GM13977 (cell line): ENCODE results near the gene PXDN.

Experiments
- DNase-seq: peaks from one replicate; pipeline ENCODE4 v3.0.0; 2012; ENCODE audit warnings: low spot score
- in situ Hi-C: fragments of 300-500 bp; cut with MboI; formaldehyde crosslinking; loops from one replicate; pipeline ENCODE4 v1.12.0; 2022; ENCODE audit warnings: low sequenced_read_pairs, low pct_unique_long_range_greater_than_20kb, mixed read lengths, inconsistent platforms; ENCODE audit not compliant: unreplicated experiment
- TF ChIP-seq, protein P1 (sequence below): IDR thresholded peaks from 2 replicates; pipeline ENCODE4 v1.5.1; 2012; ENCODE audit warnings: mild to moderate bottlenecking, control low read depth; ENCODE audit not compliant: insufficient read depth; ENCODE audit errors: extremely low read depth, missing control alignments

PXDN gene

DNA sequence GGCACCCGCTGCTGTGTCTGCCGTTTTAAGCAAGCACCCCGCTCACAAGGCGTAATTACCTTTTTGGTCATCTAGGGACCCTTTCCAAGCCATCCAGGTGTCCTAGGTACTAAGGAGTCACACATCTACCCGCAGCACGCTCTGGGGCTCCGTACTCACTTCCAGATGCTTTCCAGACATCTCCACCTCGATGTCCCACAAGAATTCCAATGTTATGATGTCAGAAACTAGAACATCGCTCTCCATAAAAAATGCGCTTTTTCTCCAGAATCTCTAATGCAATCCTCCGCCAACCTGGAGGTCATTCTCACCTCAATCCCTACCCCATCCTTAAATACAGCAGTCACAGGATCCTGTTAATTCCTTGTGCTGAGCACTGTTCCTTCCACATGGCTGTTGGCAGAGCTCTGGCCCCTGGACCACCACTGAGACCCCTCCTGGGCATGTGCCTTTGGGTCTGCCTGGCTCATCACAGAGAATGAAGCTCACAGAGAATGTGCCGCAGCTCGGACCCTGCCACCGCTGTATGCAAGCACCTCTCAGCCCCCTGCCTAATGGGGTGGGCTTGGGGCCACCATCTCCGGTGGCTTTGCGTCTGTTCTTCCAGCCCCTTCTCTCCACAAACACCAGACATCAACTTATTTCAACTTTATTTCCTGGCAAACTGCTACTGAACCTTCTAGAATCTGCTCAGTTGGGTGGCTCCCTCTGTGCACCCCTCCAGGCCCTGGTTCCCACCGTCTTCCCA lies 4.6 kb upstream of the PXDN start:
- in situ Hi-C loops: no loop called here
- no peak for DNase-seq
- TF ChIP-seq, protein P1, sequence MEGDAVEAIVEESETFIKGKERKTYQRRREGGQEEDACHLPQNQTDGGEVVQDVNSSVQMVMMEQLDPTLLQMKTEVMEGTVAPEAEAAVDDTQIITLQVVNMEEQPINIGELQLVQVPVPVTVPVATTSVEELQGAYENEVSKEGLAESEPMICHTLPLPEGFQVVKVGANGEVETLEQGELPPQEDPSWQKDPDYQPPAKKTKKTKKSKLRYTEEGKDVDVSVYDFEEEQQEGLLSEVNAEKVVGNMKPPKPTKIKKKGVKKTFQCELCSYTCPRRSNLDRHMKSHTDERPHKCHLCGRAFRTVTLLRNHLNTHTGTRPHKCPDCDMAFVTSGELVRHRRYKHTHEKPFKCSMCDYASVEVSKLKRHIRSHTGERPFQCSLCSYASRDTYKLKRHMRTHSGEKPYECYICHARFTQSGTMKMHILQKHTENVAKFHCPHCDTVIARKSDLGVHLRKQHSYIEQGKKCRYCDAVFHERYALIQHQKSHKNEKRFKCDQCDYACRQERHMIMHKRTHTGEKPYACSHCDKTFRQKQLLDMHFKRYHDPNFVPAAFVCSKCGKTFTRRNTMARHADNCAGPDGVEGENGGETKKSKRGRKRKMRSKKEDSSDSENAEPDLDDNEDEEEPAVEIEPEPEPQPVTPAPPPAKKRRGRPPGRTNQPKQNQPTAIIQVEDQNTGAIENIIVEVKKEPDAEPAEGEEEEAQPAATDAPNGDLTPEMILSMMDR: no peak

DNA sequence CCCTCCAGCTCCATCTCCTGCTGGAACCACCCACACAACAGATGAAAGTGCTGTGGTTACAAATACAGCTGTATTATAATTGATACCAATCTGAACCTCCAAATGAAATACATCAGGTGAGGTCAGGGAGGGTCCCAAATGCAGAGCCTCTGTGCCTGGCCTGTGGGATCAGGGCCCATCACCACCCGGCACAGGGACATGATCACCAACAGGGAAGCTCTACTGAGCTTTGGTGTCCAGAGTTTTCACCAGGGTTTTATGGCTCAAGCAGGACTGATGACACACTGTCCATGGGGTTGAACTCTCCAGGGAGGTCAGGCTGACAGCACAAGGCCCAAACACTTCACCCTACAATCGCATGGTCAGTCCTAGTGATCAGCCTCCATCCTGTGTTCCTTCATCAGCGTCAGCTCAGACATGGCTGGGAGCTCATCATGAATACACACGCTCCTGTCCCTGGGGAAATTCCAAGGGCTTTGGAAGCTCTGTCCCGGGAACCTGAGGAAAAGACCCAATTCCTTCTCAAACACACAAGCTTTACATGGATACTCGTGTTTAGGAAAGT lies 3.9 kb upstream of the PXDN start:
- DNase-seq: no peak
- in situ Hi-C loops: no loop called here
- TF ChIP-seq, protein P1: no peak

DNA sequence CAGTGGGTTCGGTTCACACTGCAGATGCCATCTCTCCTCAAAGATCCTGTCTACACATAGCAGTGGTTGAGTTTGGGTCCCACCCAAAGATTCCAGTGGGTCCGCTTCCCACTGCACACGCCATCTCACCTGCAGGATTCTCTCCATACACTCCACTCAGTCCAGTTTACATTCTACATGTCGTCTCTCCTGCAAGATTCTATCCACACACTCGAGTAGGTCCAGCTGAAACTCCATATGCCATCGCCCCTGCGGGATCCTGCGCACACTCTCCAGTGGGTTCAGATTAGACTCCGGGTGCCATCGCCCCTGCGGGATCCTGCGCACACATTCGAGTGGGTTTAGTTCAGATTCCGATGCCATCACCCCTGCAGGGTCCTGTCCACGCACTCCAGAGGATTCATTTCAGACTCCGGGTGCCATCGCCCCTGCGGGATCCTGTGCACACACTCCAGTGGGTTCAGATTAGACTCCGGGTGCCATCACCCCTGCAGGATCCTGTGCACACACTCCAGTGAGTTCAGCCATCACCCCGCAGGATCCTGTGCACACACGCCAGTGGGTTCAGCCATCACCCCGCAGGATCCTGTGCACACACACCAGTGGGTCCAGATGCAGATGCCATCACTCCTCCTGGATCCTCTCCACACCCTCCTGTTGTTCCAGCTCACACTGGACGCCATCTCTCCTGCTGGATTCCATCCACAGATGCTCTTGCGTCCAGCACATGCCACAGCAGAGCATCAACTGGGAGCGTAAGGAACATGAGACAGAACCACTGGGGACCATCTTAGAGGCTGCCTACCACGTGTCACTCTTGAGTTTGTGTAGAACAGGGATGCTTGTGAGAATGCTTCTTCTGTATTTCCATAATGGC lies 3.0 kb upstream of the PXDN start:
- in situ Hi-C loops: no loop called here
- no peak for DNase-seq
- TF ChIP-seq, protein P1: no peak

DNA sequence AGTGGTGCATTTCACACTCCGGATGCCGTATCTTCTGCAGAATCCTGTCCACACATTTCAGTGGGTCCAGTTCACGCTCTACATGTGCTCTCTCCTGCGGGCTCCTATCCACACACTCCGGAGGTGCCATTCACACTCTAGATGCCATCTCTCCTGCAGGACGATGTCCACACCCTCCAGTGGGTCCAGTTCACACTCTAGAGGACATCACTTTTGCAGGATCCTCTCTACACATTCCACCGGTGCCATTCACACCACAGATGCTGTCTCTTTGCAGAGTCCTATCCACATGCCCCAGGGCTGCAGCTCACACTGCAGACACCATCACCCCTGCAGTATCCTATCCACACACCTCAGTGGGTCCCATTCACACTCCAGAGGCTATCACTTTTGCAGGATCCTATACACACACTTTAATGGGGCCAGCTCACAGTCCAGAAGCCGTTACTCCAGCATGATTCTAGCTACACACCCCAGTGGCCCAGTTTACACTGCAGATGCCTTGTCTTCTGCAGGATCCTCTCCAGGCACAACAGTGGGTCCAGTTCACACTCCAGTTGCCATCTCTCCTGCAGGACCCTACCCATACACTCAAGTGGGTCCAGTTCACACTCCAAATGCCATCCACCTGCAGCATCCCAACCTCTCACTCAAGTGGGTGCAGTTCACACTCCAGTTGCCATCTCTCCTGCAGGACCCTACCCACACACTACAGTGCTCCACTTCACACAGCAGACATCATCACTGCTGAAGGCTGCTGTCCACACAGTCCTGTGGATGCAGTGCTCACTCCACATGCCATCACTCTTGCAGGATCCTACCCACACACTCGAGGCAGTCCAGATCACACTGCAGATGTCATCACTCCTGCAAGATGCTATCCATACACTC lies 2.1 kb upstream of the PXDN start:
- no peak for DNase-seq
- TF ChIP-seq, protein P1: no peak
- in situ Hi-C loops: no loop called here

DNA sequence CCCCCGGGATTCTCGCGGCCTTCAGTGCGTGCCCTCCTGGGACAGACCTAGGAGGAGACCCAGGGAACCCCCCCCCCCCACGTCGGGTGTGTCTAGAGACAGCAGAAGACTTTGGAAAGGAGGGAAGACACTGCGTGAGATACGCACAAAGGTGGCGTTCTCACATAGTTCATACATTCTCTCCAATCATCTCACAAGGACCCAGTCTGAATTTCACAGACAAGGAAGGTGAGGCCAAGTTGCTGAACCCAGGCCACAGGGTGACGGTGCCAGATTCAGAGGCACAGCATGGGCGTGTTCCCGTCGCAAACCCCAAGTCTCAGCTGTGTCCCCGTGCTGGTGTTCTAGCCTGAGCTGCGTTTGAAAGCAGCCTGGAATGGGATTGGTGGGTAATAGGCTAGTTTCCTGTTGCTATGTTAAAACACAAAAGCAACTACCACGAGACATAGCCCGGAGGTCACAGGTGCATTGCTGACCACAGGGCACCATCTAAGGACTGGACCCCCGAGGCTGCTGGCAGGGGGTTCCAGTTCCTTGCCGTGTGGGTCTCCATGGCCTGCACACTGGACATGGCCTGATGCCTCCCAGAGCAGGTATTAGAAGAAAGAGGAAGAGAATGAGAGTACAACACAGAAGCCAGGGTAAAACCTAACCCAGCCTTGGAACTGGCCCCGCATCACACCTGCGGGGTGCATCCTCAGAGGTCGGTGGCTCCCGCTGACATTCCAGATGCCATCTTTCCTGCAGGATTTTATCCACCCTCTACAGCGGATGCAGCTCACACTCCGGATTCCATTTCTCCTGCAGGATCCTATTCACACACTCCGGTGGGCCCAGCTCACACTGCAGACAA lies 1.1 kb upstream of the PXDN start:
- TF ChIP-seq, protein P1: no peak
- in situ Hi-C loops: no loop called here
- no peak for DNase-seq
